ENCODE data around the gene ECD.

GRCh38 chr10:73086816-73087215 lies 81.0 kb downstream of the ECD start:
- no peak for TF ChIP-seq POLR2A (IDR thresholded peaks at IDR 0.05)
- TF ChIP-seq, protein P1, sequence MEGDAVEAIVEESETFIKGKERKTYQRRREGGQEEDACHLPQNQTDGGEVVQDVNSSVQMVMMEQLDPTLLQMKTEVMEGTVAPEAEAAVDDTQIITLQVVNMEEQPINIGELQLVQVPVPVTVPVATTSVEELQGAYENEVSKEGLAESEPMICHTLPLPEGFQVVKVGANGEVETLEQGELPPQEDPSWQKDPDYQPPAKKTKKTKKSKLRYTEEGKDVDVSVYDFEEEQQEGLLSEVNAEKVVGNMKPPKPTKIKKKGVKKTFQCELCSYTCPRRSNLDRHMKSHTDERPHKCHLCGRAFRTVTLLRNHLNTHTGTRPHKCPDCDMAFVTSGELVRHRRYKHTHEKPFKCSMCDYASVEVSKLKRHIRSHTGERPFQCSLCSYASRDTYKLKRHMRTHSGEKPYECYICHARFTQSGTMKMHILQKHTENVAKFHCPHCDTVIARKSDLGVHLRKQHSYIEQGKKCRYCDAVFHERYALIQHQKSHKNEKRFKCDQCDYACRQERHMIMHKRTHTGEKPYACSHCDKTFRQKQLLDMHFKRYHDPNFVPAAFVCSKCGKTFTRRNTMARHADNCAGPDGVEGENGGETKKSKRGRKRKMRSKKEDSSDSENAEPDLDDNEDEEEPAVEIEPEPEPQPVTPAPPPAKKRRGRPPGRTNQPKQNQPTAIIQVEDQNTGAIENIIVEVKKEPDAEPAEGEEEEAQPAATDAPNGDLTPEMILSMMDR (IDR thresholded peaks at IDR 0.05): no peak
